Omental fat pad (tissue), 4 donors: ENCODE results near the gene TEDC2. TPM values are rescaled to one million over a fixed set of nuclear protein-coding genes. Genes with fewer than 3 reads are reported as not detected.

Experiments used
- ATAC-seq: fragments of 150-250 bp; one replicate; pipeline ENCODE4 v1.9.1; 2016; ENCODE audit warnings: mild to moderate bottlenecking, moderate library complexity; ENCODE audit not compliant: low FRiP score
- DNase-seq: peaks from one replicate; pipeline ENCODE4 v3.0.0-alpha.2; 2019; ENCODE audit warnings: low spot score
- CTCF ChIP-seq, 3 donors: fragments of 450-650 bp; IDR thresholded peaks; one replicate each; pipeline ENCODE4 v1.5.1; 2016 to 2017; ENCODE audit warnings: antibody characterized with exemption in 3 of 3, mild to moderate bottlenecking in 3 of 3, moderate library complexity in 2 of 3
- total RNA-seq, 4 donors: library from RNA; depleted of rRNA; stranded (reverse); fragments of >200 nt; gene quantifications; one replicate each; pipeline ENCODE4 v1.1.0, GENCODE V29; 2016

TEDC2 gene
- total RNA-seq, 4 donors from 2014 or later: 0.50 to 1.1 TPM; not detected in 2

GRCh38 chr16:2466667-2467527 is 7.0 kb downstream of the TEDC2 start:
- DNase-seq: no peak
- no peak for ATAC-seq

GRCh38 chr16:2467528-2468232 is 7.8 kb downstream of the TEDC2 start:
- ATAC-seq (peak; percentile 54), DNase-seq (no peak)
- TF ChIP-seq CTCF (IDR thresholded peaks at IDR 0.05): no peak

More at GRCh38 chr16:2466667-2467527, 7.0 kb downstream of the TEDC2 start:
- no peak for TF ChIP-seq CTCF (IDR thresholded peaks at IDR 0.05)

- ATAC-seq (no peak), DNase-seq (no peak)
- no peak for TF ChIP-seq CTCF (IDR thresholded peaks at IDR 0.05)
These were observed 8.4 kb downstream of the TEDC2 start for GRCh38 chr16:2468233-2468724.

GRCh38 chr16:2468725-2469398 is 9.0 kb downstream of the TEDC2 start:
- TF ChIP-seq CTCF (IDR thresholded peaks at IDR 0.05): no peak
- DNase-seq: no peak
- ATAC-seq: no peak

GRCh38 chr16:2469399-2470233 is 9.7 kb downstream of the TEDC2 start:
- DNase-seq (no peak), ATAC-seq (no peak)
- no peak for TF ChIP-seq CTCF (IDR thresholded peaks at IDR 0.05)

- no peak for ATAC-seq
These were observed 10.3 kb downstream of the TEDC2 start for GRCh38 chr16:2470234-2470601.

More at GRCh38 chr16:2470234-2470601, 10.3 kb downstream of the TEDC2 start:
- DNase-seq: no peak
- no peak for TF ChIP-seq CTCF (IDR thresholded peaks at IDR 0.05)
